Middle frontal gyrus (tissue), 1 donor: Measurements from ENCODE around the gene CCL17.

Experiments
- DNase-seq: peaks from one replicate; pipeline ENCODE4 v3.0.0-alpha.2; 2015; ENCODE audit warnings: low spot score; ENCODE audit errors: extremely low spot score

Gene CCL17

GRCh38 chr16:57377080-57377841, 27.3 kb upstream of the CCL17 start:
- DNase-seq = no peak

GRCh38 chr16:57379579-57379978, 25.0 kb upstream of the CCL17 start:
- no peak for DNase-seq

- no peak for DNase-seq
Measured at GRCh38 chr16:57380671-57381462, 23.7 kb upstream of the CCL17 start.

- no peak for DNase-seq
Measured at GRCh38 chr16:57381791-57382534, 22.6 kb upstream of the CCL17 start.

- DNase-seq = no peak
Measured at GRCh38 chr16:57382535-57383275, 21.9 kb upstream of the CCL17 start.

- no peak for DNase-seq
Measured at GRCh38 chr16:57383276-57384247, 21.0 kb upstream of the CCL17 start.

GRCh38 chr16:57384248-57385070, 20.1 kb upstream of the CCL17 start:
- DNase-seq = no peak

GRCh38 chr16:57385083-57385482, 19.5 kb upstream of the CCL17 start:
- no peak for DNase-seq

- no peak for DNase-seq
Measured at GRCh38 chr16:57386381-57386951, 18.1 kb upstream of the CCL17 start.

- no peak for DNase-seq
Measured at GRCh38 chr16:57387598-57388354, 16.8 kb upstream of the CCL17 start.

- DNase-seq = no peak
Measured at GRCh38 chr16:57388359-57389086, 16.0 kb upstream of the CCL17 start.

GRCh38 chr16:57389087-57389468, 15.5 kb upstream of the CCL17 start:
- DNase-seq = no peak

GRCh38 chr16:57390636-57391295, 13.8 kb upstream of the CCL17 start:
- no peak for DNase-seq

- DNase-seq = no peak
Measured at GRCh38 chr16:57391300-57391699, 13.3 kb upstream of the CCL17 start.

- no peak for DNase-seq
Measured at GRCh38 chr16:57391708-57392107, 12.9 kb upstream of the CCL17 start.

- DNase-seq = no peak
Measured at GRCh38 chr16:57392694-57393093, 11.9 kb upstream of the CCL17 start.

- no peak for DNase-seq
Measured at GRCh38 chr16:57394444-57394843, 10.1 kb upstream of the CCL17 start.
